GM12878 (cell line): ENCODE measurements around the gene UQCRH. TPM values are rescaled to one million over a fixed set of nuclear protein-coding genes. Genes with fewer than 3 reads are reported as not detected.

Experiments used
- ATAC-seq: fragments of 200-7000 bp; cut with Tn5 transposase; 3 replicates; pipeline ENCODE4 v1.9.1; 2020; ENCODE audit warnings: mild to moderate bottlenecking, moderate library complexity
- BruUV-seq: library from RNA; stranded (reverse); fragments of 400-500 nt; replicated peaks from 2 replicates; lab custom pipeline; 2021; lab: Mats Ljungman, UMichigan
- CTCF ChIA-PET: fragments of 300-600 bp; sonication (Branson Sonifier 250); formaldehyde crosslinking; extraction: SDS; loops from one replicate; lab custom pipeline; 2021; ENCODE audit warnings: inconsistent platforms; lab: Yijun Ruan, JAX
- POLR2A ChIA-PET: fragments of 350-600 bp; formaldehyde crosslinking; extraction: SDS; loops from one replicate; lab custom pipeline; 2021; ENCODE audit warnings: inconsistent platforms; lab: Charles Lee
- RAD21 ChIA-PET: fragments of 300-600 bp; sonication (Branson Sonifier 250); formaldehyde crosslinking; loops from one replicate; lab custom pipeline; 2023; ENCODE audit warnings: antibody characterized with exemption; ENCODE audit not compliant: unreplicated experiment; lab: Charles Lee
- SMC1A ChIA-PET: fragments of 300-600 bp; sonication (Branson Sonifier 250); formaldehyde crosslinking; loops from one replicate; lab custom pipeline; 2023; ENCODE audit not compliant: unreplicated experiment, uncharacterized antibody; lab: Charles Lee
- DNase-seq: peaks from one replicate; pipeline ENCODE4 v3.0.0-alpha.2; 2011; ENCODE audit warnings: low read depth, low spot score
- FAIRE-seq: peaks from 3 replicates; lab custom pipeline; 2011; peaks lifted over from hg19 to GRCh38; lab: Jason Lieb, UNC
- H2AFZ ChIP-seq: 2 replicates; pipeline ENCODE4 v1.6.0; 2011; ENCODE audit warnings: low read depth, low read length, control low read depth; ENCODE audit not compliant: control insufficient read depth
- H3K27ac ChIP-seq: 2 replicates; pipeline ENCODE4 v1.5.1; 2011; ENCODE audit warnings: control low read depth; ENCODE audit not compliant: control insufficient read depth, insufficient read depth
- H3K27me3 ChIP-seq, 2 experiments: replicated peaks in 1 of 2; 2 replicates each; pipeline versions ENCODE4 v1.6.0 to v1.6.1; 2011; ENCODE audit warnings: low read length in 1 of 2; ENCODE audit not compliant: control insufficient read depth in 2 of 2, insufficient read depth in 2 of 2
- H3K36me3 ChIP-seq, 2 experiments: 2 replicates each; pipeline ENCODE4 v1.5.1; 2011; ENCODE audit warnings: low read length in 1 of 2; ENCODE audit not compliant: control insufficient read depth in 2 of 2, insufficient read depth in 2 of 2
- H3K4me1 ChIP-seq: 2 replicates; pipeline ENCODE4 v1.6.1; 2011; ENCODE audit warnings: mild to moderate bottlenecking, low read length, moderate library complexity, mixed read lengths; ENCODE audit not compliant: control insufficient read depth, insufficient read depth
- H3K4me2 ChIP-seq: 2 replicates; pipeline ENCODE4 v1.6.0; 2011; ENCODE audit warnings: control low read depth; ENCODE audit not compliant: control insufficient read depth, insufficient read depth
- H3K4me3 ChIP-seq: fragments of 200-600 bp; sonication (generic); 2 replicates; pipeline ENCODE4 v1.5.1; 2016
- H3K79me2 ChIP-seq: 2 replicates; pipeline ENCODE4 v1.6.0; 2011; ENCODE audit warnings: low read length; ENCODE audit not compliant: control insufficient read depth, insufficient read depth
- H3K9ac ChIP-seq: 2 replicates; pipeline ENCODE4 v1.8.0; 2011; ENCODE audit warnings: low read length, control low read depth, mixed read lengths; ENCODE audit not compliant: control insufficient read depth, insufficient read depth
- H3K9me3 ChIP-seq: replicated peaks from 3 replicates; pipeline ENCODE4 v1.5.1; 2011; ENCODE audit warnings: mild to moderate bottlenecking, low read length; ENCODE audit not compliant: control insufficient read depth, insufficient read depth
- H4K20me1 ChIP-seq: 2 replicates; pipeline ENCODE4 v1.6.0; 2011; ENCODE audit not compliant: control insufficient read depth, insufficient read depth
- ATF3 ChIP-seq: IDR thresholded peaks from 2 replicates; pipeline ENCODE4 v1.6.1; 2011; ENCODE audit warnings: low read depth, mild to moderate bottlenecking, low read length, moderate library complexity, borderline replicate concordance; ENCODE audit errors: extremely low read depth
- GABPA ChIP-seq: IDR thresholded peaks from 2 replicates; pipeline ENCODE4 v1.6.1; 2014; ENCODE audit warnings: antibody characterized with exemption, low read depth, mild to moderate bottlenecking, inconsistent platforms
- IRF5 ChIP-seq: fragments of 450-650 bp; IDR thresholded peaks from 2 replicates; pipeline ENCODE4 v1.6.1; 2017; ENCODE audit warnings: borderline replicate concordance
- JUNB ChIP-seq: IDR thresholded peaks from 2 replicates; pipeline ENCODE4 v1.6.1; 2016; ENCODE audit warnings: antibody characterized with exemption, mild to moderate bottlenecking
- KLF5 ChIP-seq: fragments of 450-650 bp; IDR thresholded peaks from 2 replicates; pipeline ENCODE4 v1.6.1; 2014; ENCODE audit warnings: mild to moderate bottlenecking; ENCODE audit not compliant: partially characterized antibody
- POLR2AphosphoS2 ChIP-seq: IDR thresholded peaks from 2 replicates; pipeline ENCODE4 v1.6.1; 2011; ENCODE audit warnings: low read depth, mild to moderate bottlenecking, low read length, improper control_type of control experiment, moderate library complexity
- POLR2AphosphoS5 ChIP-seq: IDR thresholded peaks from 2 replicates; pipeline ENCODE4 v1.6.1; 2011; ENCODE audit warnings: mild to moderate bottlenecking, low read length, inconsistent platforms
- PRDM15 ChIP-seq: fragments of 450-650 bp; formaldehyde crosslinking; IDR thresholded peaks from 2 replicates; pipeline ENCODE4 v1.4.0; 2020; ENCODE audit warnings: mild to moderate bottlenecking, moderate library complexity
- RAD21 ChIP-seq: IDR thresholded peaks from 2 replicates; pipeline ENCODE4 v1.6.1; 2011; ENCODE audit warnings: mild to moderate bottlenecking, low read depth, low read length, moderate library complexity; ENCODE audit not compliant: insufficient read depth
- RB1 ChIP-seq: fragments of 450-650 bp; formaldehyde crosslinking; IDR thresholded peaks from 2 replicates; pipeline ENCODE4 v1.6.1; 2017; ENCODE audit warnings: mild to moderate bottlenecking, borderline replicate concordance
- SP1 ChIP-seq: IDR thresholded peaks from one replicate; pipeline ENCODE4 v1.6.1; 2011; ENCODE audit warnings: low read depth, low read length
- SPI1 ChIP-seq: IDR thresholded peaks from 2 replicates; pipeline ENCODE4 v1.6.1; 2011; ENCODE audit warnings: low read depth, mild to moderate bottlenecking, low read length, moderate library complexity, borderline replicate concordance; ENCODE audit not compliant: insufficient read depth
- YBX1 ChIP-seq: fragments of 450-650 bp; IDR thresholded peaks from 2 replicates; pipeline ENCODE4 v1.6.1; 2016; ENCODE audit warnings: antibody characterized with exemption
- ZBTB4 ChIP-seq: fragments of 450-650 bp; formaldehyde crosslinking; IDR thresholded peaks from 2 replicates; pipeline ENCODE4 v1.4.0; 2022; ENCODE audit warnings: mild to moderate bottlenecking, moderate library complexity
- ZNF274 ChIP-seq: IDR thresholded peaks from one replicate; pipeline ENCODE4 v1.8.0; 2011; ENCODE audit not compliant: insufficient read length, insufficient read depth
- ZNF384 ChIP-seq: IDR thresholded peaks from 2 replicates; pipeline ENCODE4 v1.6.1; 2012; ENCODE audit warnings: low read depth, mild to moderate bottlenecking, low read length, improper control_type of control experiment, borderline replicate concordance
- ZSCAN29 ChIP-seq: fragments of 450-650 bp; IDR thresholded peaks from 2 replicates; pipeline ENCODE4 v1.6.1; 2017; ENCODE audit warnings: mild to moderate bottlenecking, moderate library complexity
- WGBS: methylation state at CpG from one replicate; pipeline ENCODE4 v1.1.6; 2016; ENCODE audit warnings: low lambda C conversion rate; ENCODE audit not compliant: insufficient replicate concordance, insufficient coverage; ENCODE audit errors: missing lambda C conversion rate; 5-methylcytosine and 5-hydroxymethylcytosine counted together
- in situ Hi-C: fragments of 300-500 bp; cut with MboI; formaldehyde crosslinking; loops from 9 replicates; pipeline ENCODE4 v1.14.3; 2018; ENCODE audit warnings: mixed read lengths
- intact Hi-C: fragments of 100-400 bp; cut with micrococcal nuclease; formaldehyde crosslinking; loops from one replicate; pipeline ENCODE4 v1.14.2; 2022; ENCODE audit not compliant: unreplicated experiment
- polyA plus RNA-seq, 11 experiments: library from polyadenylated mRNA; depleted of rRNA in 4 of 11; unstranded in 6 of 11; stranded (reverse) in 5 of 11; fragments of >200 nt; fragmentation: Nextera tagmentation in 4 of 11; fragmentation: Illumina TruSeq in 1 of 11; extraction: Ambion mirVana in 4 of 11; extraction: Trizol in 1 of 11; gene quantifications; 1 replicate in 1 of 11; 2 replicates in 10 of 11; pipeline versions ENCODE4 v1.2.1 to v1.2.3, GENCODE V29; 2011 to 2016; ENCODE audit warnings: inconsistent platforms in 2 of 11, missing spikeins in 2 of 11, low read depth in 1 of 11
- total RNA-seq, 4 experiments: library from RNA; depleted of rRNA in 3 of 4; stranded (reverse); fragments of >200 nt in 3 of 4; fragmentation: Illumina TruSeq in 1 of 4; extraction: Trizol in 1 of 4; gene quantifications; 2 replicates each; pipeline versions ENCODE4 v1.2.1 to v1.2.3, GENCODE V29; 2013 to 2021

The UQCRH gene
- total and polyA plus RNA-seq, 10 of the 15 experiments (the other 5 are each of a cell fraction or from before 2014, with no cell fraction given) = 363 to 1,782 (median 597) TPM

GRCh38 chr1:46335081-46335480, 31.6 kb downstream of the UQCRH start:
- Histone ChIP-seq H3K36me3 (no peaks in the 10 kb centered on the region), H3K4me2 (no peak overlapping the region), H3K4me1 (peaks cover 29% of the 10 kb centered on the region), H2AFZ (no peak overlapping the region), H3K27ac (no peak overlapping the region), H3K79me2 (peaks cover 34% of the 10 kb centered on the region), H3K27me3 (no peaks in the 10 kb centered on the region), H3K4me3 (no peak overlapping the region), H4K20me1 (no peaks in the 10 kb centered on the region), H3K9ac (no peak overlapping the region), H3K9me3 (no peaks in the 10 kb centered on the region)
- intact Hi-C loops (loop anchor here (10.0 kb wide), 1 partner anchor 200 kb away; the partner anchor contains the start of gene PIK3R3), in situ Hi-C loops (no loop called here)
- CTCF ChIA-PET = interaction anchor here (2.8 to 6.2 kb wide), 2 partner anchors 10 to 29 kb away, joined by 56 to 267 read pairs; partner anchors contain the start of genes LRRC41, NSUN4 and UQCRH
- RAD21 ChIA-PET = interaction anchor here (0.6 to 1.5 kb wide), 3 partner anchors 9 to 809 kb away, joined by 3 to 6 read pairs (median 3); no protein-coding TSS in a partner anchor
- SMC1A ChIA-PET = interaction anchor here (0.9 to 4.0 kb wide), 3 partner anchors 11 to 192 kb away, joined by 3 to 141 read pairs (median 4); no protein-coding TSS in a partner anchor
- no peak for ATAC-seq
- DNase-seq = no peak
- FAIRE-seq = no peak
- POLR2A ChIA-PET = no interaction called here
- 98% methylated on average over 3 of the region's 3 CpGs for WGBS
- no TSS peak for BruUV-seq
- TF ChIP-seq JUNB (no peak), IRF5 (no peak), KLF5 (no peak), SPI1 (no peak), GABPA (no peak), SP1 (no peak), YBX1 (no peak), PRDM15 (CRISPR knock-in tag) (no peak), ATF3 (no peak), POLR2AphosphoS5 (no peak), ZNF384 (no peak), RAD21 (no peak), POLR2AphosphoS2 (no peak), ZSCAN29 (no peak), ZBTB4 (CRISPR knock-in tag) (no peak), RB1 (no peak), ZNF274 (no peak)
